GM23248 (cell line): ENCODE measurements around the gene PIGX. TPM values are rescaled to one million over a fixed set of nuclear protein-coding genes. Genes with fewer than 3 reads are reported as not detected.

Source experiments
- DNase-seq: peaks from one replicate; pipeline ENCODE4 v3.0.0-alpha.2; 2015
- H2AFZ ChIP-seq: fragments of 200-600 bp; sonication (generic); 2 replicates; pipeline ENCODE4 v1.6.1; 2016; ENCODE audit warnings: antibody characterized with exemption
- H3F3A ChIP-seq: fragments of 200-600 bp; sonication (generic); 2 replicates; pipeline ENCODE4 v1.6.1; 2016; ENCODE audit warnings: mild to moderate bottlenecking, antibody characterized with exemption, mixed run types; ENCODE audit not compliant: insufficient read depth
- H3K27ac ChIP-seq: fragments of 200-600 bp; sonication (generic); 2 replicates; pipeline ENCODE4 v1.5.1; 2016; ENCODE audit warnings: mild to moderate bottlenecking
- H3K27me3 ChIP-seq: fragments of 200-600 bp; sonication (generic); replicated peaks from 2 replicates; pipeline ENCODE4 v1.6.1; 2016; ENCODE audit warnings: mild to moderate bottlenecking; ENCODE audit not compliant: insufficient read depth
- H3K36me3 ChIP-seq: fragments of 200-600 bp; sonication (generic); 2 replicates; pipeline ENCODE4 v1.6.1; 2016; ENCODE audit warnings: low read depth, mild to moderate bottlenecking
- H3K4me1 ChIP-seq: fragments of 200-600 bp; sonication (generic); 2 replicates; pipeline ENCODE4 v1.6.1; 2016; ENCODE audit warnings: mild to moderate bottlenecking; ENCODE audit not compliant: insufficient read depth
- H3K4me2 ChIP-seq: fragments of 200-600 bp; sonication (generic); one replicate; pipeline ENCODE4 v1.6.1; 2016; ENCODE audit warnings: mild to moderate bottlenecking; ENCODE audit not compliant: unreplicated experiment
- H3K4me3 ChIP-seq: fragments of 200-600 bp; sonication (generic); 2 replicates; pipeline ENCODE4 v1.5.1; 2016; ENCODE audit warnings: mild to moderate bottlenecking
- H3K79me2 ChIP-seq: fragments of 200-600 bp; sonication (generic); 2 replicates; pipeline ENCODE4 v1.6.1; 2016; ENCODE audit warnings: mild to moderate bottlenecking; ENCODE audit not compliant: insufficient read depth
- H3K9ac ChIP-seq: fragments of 200-600 bp; sonication (generic); 2 replicates; pipeline ENCODE4 v1.6.1; 2016; ENCODE audit warnings: mild to moderate bottlenecking
- H3K9me2 ChIP-seq: fragments of 200-600 bp; sonication (generic); 2 replicates; pipeline ENCODE4 v1.6.1; 2016; ENCODE audit warnings: mixed run types, mild to moderate bottlenecking, moderate library complexity; ENCODE audit not compliant: insufficient read depth
- H3K9me3 ChIP-seq: fragments of 200-600 bp; sonication (generic); one replicate; pipeline ENCODE4 v1.6.1; 2017; ENCODE audit warnings: low read depth
- H4K20me1 ChIP-seq: fragments of 200-600 bp; sonication (generic); 2 replicates; pipeline ENCODE4 v1.6.0; 2016; ENCODE audit not compliant: insufficient read depth
- EZH2 ChIP-seq: fragments of 200-600 bp; sonication (generic); IDR thresholded peaks from 2 replicates; pipeline ENCODE4 v1.6.1; 2018; ENCODE audit warnings: antibody characterized with exemption, mild to moderate bottlenecking; ENCODE audit not compliant: insufficient read depth, poor library complexity, severe bottlenecking
- EZH2phosphoT487 ChIP-seq: fragments of 200-600 bp; sonication (generic); IDR thresholded peaks from 2 replicates; pipeline ENCODE4 v1.6.1; 2018; ENCODE audit warnings: antibody characterized with exemption, moderate library complexity, mild to moderate bottlenecking, low read depth; ENCODE audit not compliant: insufficient read depth
- WGBS, 2 experiments: methylation state at CpG; one replicate each; pipeline ENCODE4 v1.1.6; 2015 to 2017; ENCODE audit warnings: low lambda C conversion rate in 2 of 2, low coverage in 1 of 2; ENCODE audit errors: missing lambda C conversion rate in 2 of 2; 5-methylcytosine and 5-hydroxymethylcytosine counted together
- in situ Hi-C: fragments of 300-500 bp; cut with MboI; formaldehyde crosslinking; loops from 2 replicates; pipeline ENCODE4 v1.15.0; 2020
- polyA plus RNA-seq: library from polyadenylated mRNA; unstranded; fragments of >200 nt; fragmentation: Nextera tagmentation; extraction: Ambion mirVana; gene quantifications from 2 replicates; pipeline ENCODE4 v1.2.1, GENCODE V29; 2016
- total RNA-seq: library from RNA; depleted of rRNA; stranded (reverse); fragments of >200 nt; shearing (Covaris generic); gene quantifications from 2 replicates; pipeline ENCODE4 v1.2.3, GENCODE V29; 2014

Gene PIGX
- total and polyA plus RNA-seq, 2 experiments from 2014 or later = 27.6 to 36.0 TPM

- H3K4me2 ChIP-seq = no peak overlapping the region
- no peaks in the 10 kb centered on the region for H3K36me3 ChIP-seq
- peaks cover 33% of the 10 kb centered on the region for H3K27me3 ChIP-seq
- WGBS, 2 experiments = 36 to 71% methylated on average over 1 of the region's 1 CpG
- H2AFZ ChIP-seq = no peak overlapping the region
- H3K27ac ChIP-seq = no peak overlapping the region
- no peak overlapping the region for H3K9ac ChIP-seq
- H3F3A ChIP-seq = no peaks in the 10 kb centered on the region
- no peaks in the 10 kb centered on the region for H3K79me2 ChIP-seq
- H4K20me1 ChIP-seq = no peaks in the 10 kb centered on the region
- TF ChIP-seq EZH2phosphoT487 (no peak), EZH2 (no peak)
- H3K9me3 ChIP-seq = no peaks in the 10 kb centered on the region
- H3K9me2 ChIP-seq = no peaks in the 10 kb centered on the region
- no peak for DNase-seq
- no peak overlapping the region for H3K4me3 ChIP-seq
- in situ Hi-C loops = no loop called here
- no peaks in the 10 kb centered on the region for H3K4me1 ChIP-seq
These were observed 34.2 kb upstream of the PIGX start for GRCh38 chr3:196677931-196678330.

DNA sequence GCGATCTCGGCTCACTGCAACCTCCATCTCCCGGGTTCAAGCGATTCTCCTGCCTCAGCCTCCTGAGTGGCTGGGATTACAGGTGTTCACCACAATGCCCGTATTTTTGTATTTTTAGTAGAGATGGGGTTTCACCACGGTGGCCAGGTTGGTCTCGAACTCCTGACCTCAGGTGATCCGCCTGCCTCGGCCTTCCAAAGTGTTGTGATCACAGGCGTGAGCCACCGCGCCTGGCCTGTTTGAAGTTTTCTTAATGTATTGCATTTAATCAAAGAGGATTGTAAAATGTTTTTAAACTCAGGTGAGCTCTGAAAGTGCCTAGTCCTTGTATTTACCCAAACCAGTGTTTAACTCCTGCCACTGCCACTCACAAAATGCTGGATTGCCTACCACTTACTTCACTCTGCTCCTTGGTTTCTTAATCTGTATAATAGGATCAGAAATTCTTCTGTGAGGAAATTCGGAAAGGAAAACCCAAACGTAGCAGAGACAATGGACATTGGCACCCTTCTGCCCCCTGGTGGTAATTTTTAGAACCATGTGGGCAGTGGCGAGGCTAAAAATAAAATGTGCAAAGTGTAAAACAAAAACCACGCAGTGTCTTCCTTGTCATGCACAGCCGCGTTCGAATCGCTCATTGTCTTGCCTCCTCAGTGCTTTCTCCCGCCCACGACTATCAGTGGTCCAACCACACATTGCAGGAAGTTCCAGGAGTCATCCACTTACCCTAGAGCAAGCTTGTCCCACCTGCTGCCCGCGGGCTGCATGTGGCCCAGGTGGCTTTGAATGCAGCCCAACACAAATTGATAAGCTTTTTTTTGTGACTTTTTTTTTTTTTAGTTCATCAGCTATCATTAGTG is 27.4 kb upstream of the PIGX start:
- Histone ChIP-seq H3F3A (peaks cover 16% of the 10 kb centered on the region), H3K4me1 (peaks cover 16% of the 10 kb centered on the region), H3K36me3 (no peaks in the 10 kb centered on the region), H3K79me2 (no peaks in the 10 kb centered on the region), H4K20me1 (no peaks in the 10 kb centered on the region), H3K9me2 (no peaks in the 10 kb centered on the region), H3K9ac (no peak overlapping the region), H3K27me3 (peaks cover 5% of the 10 kb centered on the region; the same call in 1 of the 2 replicates), H3K9me3 (no peaks in the 10 kb centered on the region), H2AFZ (peak overlapping the region; percentile 65), H3K27ac (no peak overlapping the region), H3K4me2 (peak overlapping the region; percentile 44), H3K4me3 (no peak overlapping the region)
- peak; percentile 72 for DNase-seq
- in situ Hi-C loops = loop anchor here (5.0 kb wide), 1 partner anchor 77 kb away; no protein-coding TSS in a partner anchor
- WGBS, 2 experiments = 30 to 32% methylated on average over 24 of the region's 24 CpGs
- TF ChIP-seq EZH2 (no peak), EZH2phosphoT487 (no peak)

- Histone ChIP-seq H3K4me3 (no peak overlapping the region), H3K4me2 (no peak overlapping the region), H3K9me2 (no peaks in the 10 kb centered on the region), H3F3A (peaks cover 16% of the 10 kb centered on the region), H3K27ac (no peak overlapping the region), H2AFZ (no peak overlapping the region), H3K36me3 (no peaks in the 10 kb centered on the region), H3K4me1 (peaks cover 16% of the 10 kb centered on the region), H4K20me1 (no peaks in the 10 kb centered on the region), H3K9ac (no peak overlapping the region), H3K9me3 (no peaks in the 10 kb centered on the region), H3K79me2 (no peaks in the 10 kb centered on the region), H3K27me3 (no peaks in the 10 kb centered on the region; the same call in 1 of the 2 replicates)
- in situ Hi-C loops = loop anchor here (5.0 kb wide), 1 partner anchor 79 kb away; no protein-coding TSS in a partner anchor
- 36 to 45% methylated on average over 2 of the region's 2 CpGs for WGBS, 2 experiments
- TF ChIP-seq EZH2 = no peak
- no peak for TF ChIP-seq EZH2phosphoT487
- peak; percentile 38 for DNase-seq
These were observed 25.7 kb upstream of the PIGX start for GRCh38 chr3:196686436-196686835.

GRCh38 chr3:196688349-196688748 is 23.8 kb upstream of the PIGX start:
- TF ChIP-seq EZH2phosphoT487 (0 out of 2 replicates have a peak, but pooled peaks have one; percentile 52), EZH2 (no peak)
- Histone ChIP-seq H3K36me3 (no peaks in the 10 kb centered on the region), H3K4me3 (peak overlapping the region; percentile 30; the same call in 1 of the 2 replicates), H3K9me3 (no peaks in the 10 kb centered on the region), H4K20me1 (no peaks in the 10 kb centered on the region), H3K9me2 (no peaks in the 10 kb centered on the region), H3K4me2 (peak overlapping the region; percentile 65), H3K27me3 (no peaks in the 10 kb centered on the region; the same call in 1 of the 2 replicates), H3K4me1 (peaks cover 16% of the 10 kb centered on the region), H3K9ac (peak overlapping the region; percentile 57), H3K79me2 (no peaks in the 10 kb centered on the region), H3F3A (peaks cover 16% of the 10 kb centered on the region), H3K27ac (peak overlapping the region; percentile 85), H2AFZ (peak overlapping the region; percentile 52; the same call in 1 of the 2 replicates)
- DNase-seq = peak; percentile 96
- WGBS, 2 experiments = 7 to 10% methylated on average over 5 of the region's 5 CpGs
- in situ Hi-C loops = loop anchor here (5.0 kb wide), 1 partner anchor 81 kb away; no protein-coding TSS in a partner anchor
